Choroid plexus epithelial cell (primary cell): ENCODE measurements around the gene SPHK2.
"Not testable (repeated sequence)": the region's sequence is repeated elsewhere in the genome, so short reads cannot be mapped to it uniquely, and the experiment has no call there.

ENCODE experiments used
- DNase-seq: peaks from one replicate; pipeline ENCODE4 v3.0.0-alpha.2; 2010; ENCODE audit warnings: low read depth
- H3K4me3 ChIP-seq: 2 replicates; pipeline ENCODE4 v1.5.1; 2011; ENCODE audit warnings: low read depth, mild to moderate bottlenecking, control low read depth, low read length, moderate library complexity
- CTCF ChIP-seq: conservative IDR thresholded peaks from 2 replicates; pipeline ENCODE4 v1.5.1; 2011; ENCODE audit warnings: low read depth, mild to moderate bottlenecking, control low read depth, inconsistent platforms, low read length, moderate library complexity

The SPHK2 gene

GRCh38 chr19:48629599-48630295 is 10.4 kb downstream of the SPHK2 start:
- no peak for TF ChIP-seq CTCF
- H3K4me3 ChIP-seq = peak overlapping the region; percentile 26
- peak; percentile 79 for DNase-seq

- DNase-seq = peak; percentile 74
- TF ChIP-seq CTCF = peak; percentile 44
- peak overlapping the region; percentile 26 for H3K4me3 ChIP-seq
These were observed 11.2 kb downstream of the SPHK2 start for GRCh38 chr19:48630296-48631063.

GRCh38 chr19:48631225-48631624 is 11.9 kb downstream of the SPHK2 start:
- no peak overlapping the region for H3K4me3 ChIP-seq
- no peak for TF ChIP-seq CTCF
- DNase-seq = no peak

GRCh38 chr19:48632286-48632685 is 13.0 kb downstream of the SPHK2 start:
- not testable (repeated sequence) for H3K4me3 ChIP-seq, DNase-seq

GRCh38 chr19:48632692-48633147 is 13.4 kb downstream of the SPHK2 start:
- DNase-seq = no peak
- no peak for TF ChIP-seq CTCF

GRCh38 chr19:48633148-48634035 is 14.1 kb downstream of the SPHK2 start:
- H3K4me3 ChIP-seq = no peak overlapping the region
- no peak for DNase-seq

More at GRCh38 chr19:48632692-48633147, 13.4 kb downstream of the SPHK2 start:
- H3K4me3 ChIP-seq = no peak overlapping the region

More at GRCh38 chr19:48633148-48634035, 14.1 kb downstream of the SPHK2 start:
- no peak for TF ChIP-seq CTCF
